Esophagus squamous epithelium (tissue), 5 donors: ENCODE results near the gene MYO1B. TPM values are rescaled to one million over a fixed set of nuclear protein-coding genes. Genes with fewer than 3 reads are reported as not detected.

ENCODE experiments used
- DNase-seq: peaks from one replicate; lab custom pipeline; 2025; lab: John Stamatoyannopoulos, UW
- H3K27ac ChIP-seq, 4 donors: fragments of 200-600 bp; sonication (generic); one replicate each; pipeline ENCODE4 v1.5.1; 2016 to 2019; ENCODE audit warnings: mild to moderate bottlenecking in 1 of 4
- H3K27me3 ChIP-seq, 4 donors: fragments of 200-600 bp; sonication (generic); 1 replicate in 3 of 4; 2 replicates in 1 of 4; pipeline versions ENCODE4 v1.5.1 to v1.6.0; 2017 to 2021; ENCODE audit warnings: antibody characterized with exemption in 1 of 4
- H3K36me3 ChIP-seq, 3 donors: fragments of 200-600 bp; sonication (generic); one replicate each; pipeline ENCODE4 v1.5.1; 2016 to 2019
- H3K4me1 ChIP-seq, 3 donors: fragments of 200-600 bp; sonication (generic); one replicate each; pipeline ENCODE4 v1.5.1; 2017 to 2019
- H3K4me3 ChIP-seq, 4 donors: fragments of 200-600 bp; sonication (generic); 1 replicate in 3 of 4; 2 replicates in 1 of 4; pipeline ENCODE4 v1.5.1; 2016 to 2019; ENCODE audit warnings: mild to moderate bottlenecking in 2 of 4, moderate library complexity in 1 of 4
- H3K9me3 ChIP-seq, 3 donors: fragments of 200-600 bp; sonication (generic); one replicate each; pipeline ENCODE4 v1.5.1; 2016 to 2019
- POLR2A ChIP-seq, 4 donors: fragments of 450-650 bp; IDR thresholded peaks; one replicate each; pipeline ENCODE4 v1.6.1; 2017; ENCODE audit warnings: antibody characterized with exemption in 4 of 4, mild to moderate bottlenecking in 4 of 4, moderate library complexity in 3 of 4
- WGBS, 2 donors: methylation state at CpG; one replicate each; pipeline ENCODE4 v1.1.5; 2018; 5-methylcytosine and 5-hydroxymethylcytosine counted together
- intact Hi-C: fragments of 100-400 bp; cut with DNase I; formaldehyde crosslinking; loops from one replicate; pipeline ENCODE4 v1.15.0; 2022
- total RNA-seq, 4 donors: library from RNA; depleted of rRNA; stranded (reverse); fragments of >200 nt; gene quantifications; one replicate each; pipeline ENCODE4 v1.1.0, GENCODE V29; 2016
- TF ChIP-seq, protein P1 (sequence below), 6 experiments: fragments of 450-650 bp in 4 of 6; fragments of 200-600 bp in 2 of 6; sonication (generic) in 2 of 6; IDR thresholded peaks; one replicate each; pipeline ENCODE4 v1.5.1; 2016 to 2019; ENCODE audit warnings: antibody characterized with exemption in 6 of 6, mild to moderate bottlenecking in 4 of 6, moderate library complexity in 4 of 6
- donor health status: DM: yes; HTN: yes; CAD: no.

The MYO1B gene
- total RNA-seq, 4 donors from 2014 or later: 24.6 to 152 (median 37.5) TPM

DNA sequence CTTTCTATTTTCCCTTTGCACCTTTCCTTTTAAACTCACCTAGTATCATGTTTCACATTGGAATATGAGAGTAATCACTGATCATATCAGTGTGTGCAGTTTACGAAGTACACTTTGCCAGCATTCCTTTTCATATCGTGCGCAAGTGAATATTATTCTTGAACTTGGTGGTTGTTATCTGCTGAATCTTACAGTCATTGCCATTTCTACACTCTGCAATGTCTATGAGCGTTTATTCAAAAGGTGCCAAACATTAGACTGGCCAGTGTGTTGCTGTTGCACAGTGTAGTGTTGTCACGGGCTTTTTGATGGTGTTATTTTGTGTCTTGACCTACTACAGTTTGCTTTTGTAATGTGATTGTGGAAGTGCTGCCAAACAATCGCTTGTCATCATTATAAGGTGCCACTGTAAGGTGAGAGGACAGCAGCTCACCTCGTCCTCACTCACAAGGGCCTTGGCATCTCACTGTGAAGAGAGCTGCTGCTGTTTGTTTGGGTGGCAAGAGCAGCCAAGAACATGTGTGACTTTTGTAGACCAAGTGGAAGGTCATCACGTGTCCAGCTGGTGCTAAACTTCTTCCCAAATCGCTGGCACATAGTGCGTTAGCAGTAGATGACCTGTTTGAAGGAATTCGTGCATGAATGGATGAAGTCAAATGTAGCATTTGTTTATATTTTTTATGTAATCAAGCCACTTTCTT is 113.3 kb downstream of the MYO1B start:
- intact Hi-C loops: no loop called here

DNA sequence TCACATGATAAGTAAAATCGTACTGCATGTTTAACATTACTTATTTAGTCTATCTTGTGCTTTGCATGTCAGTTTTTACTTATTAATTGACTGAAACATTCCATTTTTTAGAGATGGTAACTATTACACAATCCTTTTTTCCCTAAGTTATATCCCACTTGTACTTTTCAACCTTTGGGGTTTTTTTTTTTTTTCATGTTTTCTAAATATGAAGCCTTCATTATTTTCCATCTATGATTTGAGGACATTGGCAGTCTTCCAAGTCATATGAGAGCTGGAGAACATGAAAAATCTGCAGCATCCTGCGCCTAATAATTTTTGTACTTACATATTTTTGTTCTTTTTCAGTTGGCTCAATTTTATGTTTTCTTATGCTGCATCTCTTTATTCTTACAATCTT is 113.9 kb downstream of the MYO1B start:
- no peak overlapping the region for H3K27ac ChIP-seq

More for the DNA sequence above, 113.3 kb downstream of the MYO1B start:
- H3K36me3 ChIP-seq: no peaks in the 10 kb centered on the region
- TF ChIP-seq, protein P1, sequence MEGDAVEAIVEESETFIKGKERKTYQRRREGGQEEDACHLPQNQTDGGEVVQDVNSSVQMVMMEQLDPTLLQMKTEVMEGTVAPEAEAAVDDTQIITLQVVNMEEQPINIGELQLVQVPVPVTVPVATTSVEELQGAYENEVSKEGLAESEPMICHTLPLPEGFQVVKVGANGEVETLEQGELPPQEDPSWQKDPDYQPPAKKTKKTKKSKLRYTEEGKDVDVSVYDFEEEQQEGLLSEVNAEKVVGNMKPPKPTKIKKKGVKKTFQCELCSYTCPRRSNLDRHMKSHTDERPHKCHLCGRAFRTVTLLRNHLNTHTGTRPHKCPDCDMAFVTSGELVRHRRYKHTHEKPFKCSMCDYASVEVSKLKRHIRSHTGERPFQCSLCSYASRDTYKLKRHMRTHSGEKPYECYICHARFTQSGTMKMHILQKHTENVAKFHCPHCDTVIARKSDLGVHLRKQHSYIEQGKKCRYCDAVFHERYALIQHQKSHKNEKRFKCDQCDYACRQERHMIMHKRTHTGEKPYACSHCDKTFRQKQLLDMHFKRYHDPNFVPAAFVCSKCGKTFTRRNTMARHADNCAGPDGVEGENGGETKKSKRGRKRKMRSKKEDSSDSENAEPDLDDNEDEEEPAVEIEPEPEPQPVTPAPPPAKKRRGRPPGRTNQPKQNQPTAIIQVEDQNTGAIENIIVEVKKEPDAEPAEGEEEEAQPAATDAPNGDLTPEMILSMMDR (IDR thresholded peaks at IDR 0.05): no peak
- no peak for TF ChIP-seq POLR2A (IDR thresholded peaks at IDR 0.05)
- no peaks in the 10 kb centered on the region for H3K4me1 ChIP-seq
- no peak overlapping the region for H3K4me3 ChIP-seq
- no peak for DNase-seq
- WGBS, 2 donors: 85 to 89% methylated on average over 11 of the region's 11 CpGs
- H3K27me3 ChIP-seq: no peaks in the 10 kb centered on the region
- no peak overlapping the region for H3K27ac ChIP-seq
- no peaks in the 10 kb centered on the region for H3K9me3 ChIP-seq

DNA sequence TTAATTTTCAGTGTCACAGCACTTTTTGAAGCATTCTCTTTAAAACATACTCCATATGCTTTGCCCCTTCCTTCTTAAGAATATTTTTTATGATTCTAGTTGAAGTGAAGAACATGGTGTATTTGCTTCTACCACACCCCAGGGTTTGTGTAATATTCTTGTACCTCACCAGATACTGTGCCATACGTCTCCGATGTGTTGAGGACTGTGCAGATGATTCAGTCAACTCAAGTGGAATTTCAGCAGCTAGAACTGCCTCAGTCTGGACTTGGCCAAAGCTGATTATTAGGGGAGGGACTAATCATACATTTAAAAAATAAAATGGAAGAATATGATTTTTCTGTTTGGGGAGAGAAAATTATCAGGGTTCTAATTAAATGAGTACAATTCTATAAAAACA is 115.7 kb downstream of the MYO1B start:
- Histone ChIP-seq H3K4me3 (no peak overlapping the region), H3K9me3 (no peaks in the 10 kb centered on the region), H3K36me3 (peaks cover 0 to 8% (median 0%) of the 10 kb centered on the region in 3 donors), H3K27ac (no peak overlapping the region), H3K27me3 (no peaks in the 10 kb centered on the region), H3K4me1 (no peaks in the 10 kb centered on the region)
- intact Hi-C loops: no loop called here
- no peak for DNase-seq
- no peak for TF ChIP-seq POLR2A (IDR thresholded peaks at IDR 0.05)
- TF ChIP-seq, protein P1 (IDR thresholded peaks at IDR 0.05): no peak
- WGBS, 2 donors: 88 to 100% methylated on average over 2 of the region's 2 CpGs

More for the DNA sequence above, 113.9 kb downstream of the MYO1B start:
- WGBS, 2 donors: 67 to 87% methylated on average over 2 of the region's 2 CpGs
- Histone ChIP-seq H3K4me1 (no peaks in the 10 kb centered on the region), H3K9me3 (no peaks in the 10 kb centered on the region), H3K4me3 (no peak overlapping the region), H3K36me3 (peaks cover 0 to under 1% (median 0%) of the 10 kb centered on the region in 3 donors), H3K27me3 (no peaks in the 10 kb centered on the region)
- intact Hi-C loops: no loop called here
- TF ChIP-seq POLR2A (IDR thresholded peaks at IDR 0.05): no peak
- TF ChIP-seq, protein P1 (IDR thresholded peaks at IDR 0.05): no peak
- no peak for DNase-seq

DNA sequence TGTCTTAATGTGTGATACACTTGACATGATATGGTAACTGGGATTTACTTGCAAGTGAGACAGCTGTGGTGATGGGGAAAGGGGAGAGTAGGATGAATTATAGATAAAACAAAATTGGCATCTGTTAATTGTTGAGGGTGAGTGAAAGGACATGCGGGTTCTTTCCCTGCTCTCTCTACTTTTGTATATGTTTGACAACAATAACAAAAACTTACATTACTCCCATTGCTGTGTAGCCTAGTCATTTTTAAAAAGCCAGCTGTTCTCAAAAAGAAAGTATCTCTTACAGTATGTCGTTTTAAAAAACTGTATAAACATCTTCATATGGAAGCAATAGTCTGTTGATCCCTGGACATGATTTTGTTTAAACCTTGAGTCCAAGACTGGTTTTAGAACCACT is 117.6 kb downstream of the MYO1B start:
- 82 to 83% methylated on average over 2 of the region's 2 CpGs for WGBS, 2 donors
- intact Hi-C loops: no loop called here
- H3K4me3 ChIP-seq: no peak overlapping the region
- no peaks in the 10 kb centered on the region for H3K4me1 ChIP-seq
- TF ChIP-seq, protein P1 (IDR thresholded peaks at IDR 0.05): no peak
- no peak for TF ChIP-seq POLR2A (IDR thresholded peaks at IDR 0.05)
- peaks cover 0 to 8% (median 0%) of the 10 kb centered on the region in 3 donors for H3K36me3 ChIP-seq
- no peaks in the 10 kb centered on the region for H3K9me3 ChIP-seq
- no peak for DNase-seq
- H3K27me3 ChIP-seq: no peaks in the 10 kb centered on the region
- no peak overlapping the region for H3K27ac ChIP-seq

DNA sequence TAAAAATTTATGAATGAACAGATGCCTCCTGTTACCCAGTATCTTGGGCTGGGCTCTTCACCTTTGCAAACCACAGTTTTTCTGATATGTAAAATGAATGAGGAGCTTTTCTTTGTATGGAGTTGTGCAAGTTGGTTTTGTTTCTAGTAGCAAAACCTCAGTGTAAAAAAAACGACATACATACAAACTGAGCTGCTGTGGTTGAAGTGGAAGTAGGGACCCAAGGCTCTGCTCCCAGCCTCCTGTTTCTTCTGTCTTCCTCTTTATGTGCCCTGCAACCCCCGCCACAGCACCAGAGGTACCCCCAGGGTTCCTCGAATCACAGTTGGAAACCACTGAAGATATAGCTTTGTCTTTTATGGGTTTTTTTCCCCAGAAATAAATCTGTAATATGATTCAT is 118.1 kb downstream of the MYO1B start:
- Histone ChIP-seq H3K9me3 (no peaks in the 10 kb centered on the region), H3K36me3 (peaks cover 0 to 8% (median 0%) of the 10 kb centered on the region in 3 donors), H3K4me3 (no peak overlapping the region), H3K27ac (no peak overlapping the region), H3K4me1 (no peaks in the 10 kb centered on the region), H3K27me3 (no peaks in the 10 kb centered on the region)
- TF ChIP-seq, protein P1 (IDR thresholded peaks at IDR 0.05): no peak
- no peak for TF ChIP-seq POLR2A (IDR thresholded peaks at IDR 0.05)
- no peak for DNase-seq
- 43 to 61% methylated on average over 3 of the region's 3 CpGs for WGBS, 2 donors
- intact Hi-C loops: no loop called here
